Activated CD8-positive, alpha-beta memory T cell treated with anti-CD3 and anti-CD28 coated beads for 4 hours (primary cell): ENCODE measurements around the gene FBXL17.
"Not testable (repeated sequence)": the region's sequence is repeated elsewhere in the genome, so short reads cannot be mapped to it uniquely, and the experiment has no call there.

Source experiments
- DNase-seq, 2 donors: peaks; one replicate each; pipeline ENCODE4 v3.0.0-alpha.2; 2020; ENCODE audit warnings: low read depth in 2 of 2

The FBXL17 gene

DNA sequence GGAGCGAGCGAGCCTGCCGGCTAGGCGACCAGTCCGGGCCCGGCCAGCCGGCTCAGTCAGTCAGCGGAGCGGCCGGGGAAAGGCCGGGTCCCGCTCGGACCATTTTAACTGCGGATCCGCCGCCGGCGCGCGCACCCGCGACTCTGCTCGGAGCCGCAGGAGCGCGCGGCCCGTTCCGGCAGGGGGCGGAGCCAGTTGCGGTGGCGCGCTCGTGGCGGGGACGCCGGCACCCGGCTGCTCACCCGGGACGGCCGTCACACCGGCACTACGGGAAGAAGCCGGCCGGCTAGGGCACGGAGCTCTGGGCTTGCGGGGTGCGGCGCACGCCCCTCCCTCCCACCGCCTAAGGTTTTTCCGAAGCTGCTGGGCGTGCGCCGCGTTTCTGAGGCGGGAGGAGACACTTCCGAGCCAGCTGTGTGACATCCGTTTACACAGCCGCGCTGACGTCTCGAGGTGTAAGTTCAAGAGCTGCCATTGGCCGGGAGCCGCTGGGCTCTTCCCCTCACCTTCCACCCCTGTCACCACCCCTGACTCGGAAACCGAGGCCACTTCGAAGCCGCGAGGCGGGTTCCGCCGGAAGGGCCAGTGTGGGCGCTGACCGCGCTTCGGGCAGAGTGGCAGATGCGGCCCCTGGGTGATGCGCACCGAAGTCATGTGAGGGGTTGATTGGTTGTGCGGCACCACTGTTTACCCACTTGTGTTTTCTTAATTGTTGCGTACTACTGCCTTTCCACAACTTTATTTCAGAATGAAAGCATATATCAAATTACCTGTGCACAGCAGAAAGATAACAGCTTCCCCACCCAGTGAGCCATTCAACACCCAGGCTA, at the start of gene FBXL17:
Gene FBXL17, minus strand, starts transcription at position 145 of the 830 bp plus-strand sequence.
- DNase-seq: peak; percentile 75 to 86

DNA sequence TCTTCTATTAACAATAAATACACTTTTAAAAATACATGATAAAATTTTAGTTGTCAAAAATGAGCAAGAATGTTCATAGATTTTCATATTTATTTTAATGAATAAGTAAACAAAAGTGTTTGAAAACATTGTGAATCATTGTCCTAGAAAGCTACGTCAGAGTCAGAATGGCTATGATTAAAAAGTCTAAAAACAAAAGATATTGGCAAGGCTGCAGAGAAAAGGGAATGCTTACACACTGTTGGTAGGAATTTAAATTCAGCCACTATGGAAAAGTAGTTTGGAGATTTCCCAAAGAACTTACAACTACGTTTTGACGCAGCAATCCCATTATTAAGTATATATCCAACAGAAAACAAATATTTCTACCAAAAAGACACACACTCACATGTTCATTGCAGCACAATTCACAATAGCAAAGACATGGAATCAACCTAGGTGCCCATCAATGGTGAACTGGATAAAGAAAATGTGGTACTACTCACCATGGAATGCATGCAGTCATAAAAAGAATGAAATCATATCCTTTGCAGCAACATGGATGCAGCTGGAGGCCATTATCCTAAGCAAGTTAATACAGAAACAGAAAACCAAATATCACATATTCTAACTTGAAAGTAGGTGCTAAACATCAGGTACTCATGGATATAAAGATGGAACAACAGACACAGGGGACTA, 49.2 kb upstream of the FBXL17 start:
- no peak for DNase-seq

DNA sequence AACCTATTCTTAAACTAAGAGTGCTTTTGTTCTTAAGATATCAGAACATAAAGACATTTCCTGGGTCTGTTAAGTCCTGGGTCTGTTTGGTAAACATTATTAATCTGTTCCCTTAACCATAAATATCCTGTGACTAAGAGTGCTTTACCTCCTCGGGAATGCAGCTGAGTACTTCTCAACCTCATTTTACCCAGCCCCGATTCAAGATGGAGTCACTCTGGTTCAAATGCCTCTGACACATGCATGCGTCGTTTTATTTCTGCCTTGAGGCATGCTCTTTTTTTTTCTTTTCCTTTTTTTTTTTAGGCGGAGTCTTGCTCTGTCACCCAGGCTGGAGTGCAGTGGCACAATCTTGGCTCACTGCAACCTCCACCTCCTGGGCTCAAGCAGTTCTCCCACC, 39.8 kb upstream of the FBXL17 start:
- no peak for DNase-seq

DNA sequence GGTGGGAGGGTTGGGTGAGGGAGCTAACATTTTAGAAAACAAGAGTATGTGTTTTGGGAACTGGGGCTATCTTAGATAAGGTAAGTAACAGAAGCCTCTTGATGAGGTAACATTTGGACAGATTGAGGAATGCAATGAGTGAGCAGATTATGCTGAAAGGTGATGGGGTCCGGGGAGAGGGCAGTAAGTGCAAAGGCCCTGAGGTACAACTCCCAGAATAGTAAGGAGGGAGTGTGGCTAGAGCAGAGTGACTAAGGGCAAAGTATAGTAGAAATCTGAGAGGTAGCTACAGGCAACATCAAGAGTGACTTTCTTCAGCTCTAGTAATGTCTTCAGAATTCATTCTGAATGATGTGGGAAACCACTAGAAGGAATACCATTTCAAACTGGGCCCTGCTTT, 38.9 kb upstream of the FBXL17 start:
- DNase-seq: no peak

DNA sequence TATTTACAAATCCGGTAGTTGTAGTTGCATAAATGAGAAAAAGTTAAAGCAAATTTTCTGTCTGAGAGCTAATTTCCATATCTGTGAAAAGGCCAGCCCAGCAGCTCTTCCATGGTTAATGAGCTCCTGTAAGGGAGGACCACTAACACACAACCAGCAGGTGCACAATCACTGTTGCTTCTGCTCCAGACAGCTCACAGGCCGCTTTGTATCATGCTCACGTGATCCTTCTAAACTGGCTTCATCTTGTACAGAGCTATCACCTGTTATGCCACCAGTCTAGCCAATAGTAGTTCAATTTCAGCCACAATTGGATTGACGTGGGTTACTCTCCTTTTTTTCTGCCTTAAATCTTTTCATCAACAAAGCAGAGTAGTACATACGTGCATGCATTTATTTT, 38.3 kb upstream of the FBXL17 start:
- DNase-seq: no peak

DNA sequence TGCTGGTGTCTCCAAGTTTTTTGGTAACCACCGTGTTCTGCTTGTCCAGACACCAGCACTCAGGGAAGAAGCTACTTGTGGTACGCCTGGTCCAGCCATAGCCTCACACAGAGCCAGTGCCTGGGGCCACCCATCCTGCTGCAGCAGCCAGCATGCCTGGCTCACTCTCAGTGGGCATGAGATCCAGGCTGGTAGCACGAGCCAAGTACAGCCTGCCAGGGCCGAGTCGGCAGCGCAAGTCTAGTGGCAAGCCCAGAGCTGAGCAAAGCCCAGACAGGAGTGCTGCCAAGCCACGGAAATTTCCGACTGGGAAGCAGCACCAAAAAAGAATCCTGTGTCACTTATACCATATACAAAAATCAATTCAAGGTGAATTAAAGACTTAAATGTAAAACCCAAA, 36.3 kb upstream of the FBXL17 start:
- no peak for DNase-seq

DNA sequence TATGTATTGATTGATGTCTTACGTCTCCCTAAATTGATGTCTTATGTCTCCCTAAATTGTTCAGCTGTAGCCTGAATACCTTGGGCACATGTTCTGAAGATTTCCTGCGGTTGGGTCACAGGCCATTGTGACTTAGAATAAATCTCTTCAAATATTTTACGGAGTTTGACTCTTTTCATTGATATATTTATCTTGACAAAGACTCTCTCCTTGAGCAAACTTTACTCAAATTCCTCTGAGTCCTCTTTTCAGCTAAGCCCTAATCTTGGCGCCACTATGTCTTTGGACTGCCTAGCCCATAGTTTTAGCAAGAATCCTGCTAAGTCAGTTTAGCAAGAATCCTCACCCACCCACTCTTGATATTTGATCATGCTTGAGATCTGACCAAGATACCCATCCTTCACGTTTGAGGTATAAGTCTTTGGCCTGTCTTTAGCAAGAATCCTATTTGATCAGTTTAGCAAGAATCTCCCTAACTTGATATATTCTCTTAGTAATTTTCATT, 35.3 kb upstream of the FBXL17 start:
- no peak for DNase-seq

DNA sequence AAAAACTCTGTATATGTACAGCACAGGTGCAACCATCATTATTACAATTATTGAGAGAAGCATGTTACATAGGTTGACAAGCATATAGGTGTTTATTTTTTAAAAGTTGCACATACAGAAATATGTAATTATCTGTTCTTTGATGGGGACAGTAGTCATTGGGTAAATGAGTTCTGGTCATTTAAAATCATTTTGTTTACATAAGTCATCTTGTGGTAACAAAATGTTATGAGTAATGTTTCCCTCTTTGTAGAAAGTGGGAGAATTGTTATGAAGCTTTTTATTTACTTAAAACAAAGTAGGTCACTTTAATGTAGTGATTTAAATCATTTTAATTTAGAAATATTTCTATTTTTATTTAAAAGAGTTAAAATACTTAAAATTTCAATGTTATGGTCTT, 33.8 kb upstream of the FBXL17 start:
- no peak for DNase-seq

DNA sequence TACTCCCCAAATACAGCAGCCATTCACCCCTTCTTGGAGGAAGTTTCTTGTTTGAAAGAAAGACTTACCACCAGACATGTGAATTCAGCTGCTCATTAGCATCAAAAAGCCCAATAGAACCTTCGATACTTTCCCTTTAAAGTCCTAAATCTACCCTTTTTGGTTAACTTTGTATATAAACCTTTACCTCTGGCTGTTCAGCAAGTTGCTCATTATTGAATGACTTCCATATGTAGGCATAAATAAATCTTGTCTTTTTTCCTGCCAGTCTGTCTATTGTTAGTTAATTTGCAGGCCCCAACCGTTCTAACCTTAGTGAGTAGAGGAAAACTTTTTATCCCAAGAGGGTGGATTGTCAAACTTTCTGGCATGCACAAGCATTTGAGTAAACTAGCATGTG, 27.9 kb upstream of the FBXL17 start:
- DNase-seq: no peak

DNA sequence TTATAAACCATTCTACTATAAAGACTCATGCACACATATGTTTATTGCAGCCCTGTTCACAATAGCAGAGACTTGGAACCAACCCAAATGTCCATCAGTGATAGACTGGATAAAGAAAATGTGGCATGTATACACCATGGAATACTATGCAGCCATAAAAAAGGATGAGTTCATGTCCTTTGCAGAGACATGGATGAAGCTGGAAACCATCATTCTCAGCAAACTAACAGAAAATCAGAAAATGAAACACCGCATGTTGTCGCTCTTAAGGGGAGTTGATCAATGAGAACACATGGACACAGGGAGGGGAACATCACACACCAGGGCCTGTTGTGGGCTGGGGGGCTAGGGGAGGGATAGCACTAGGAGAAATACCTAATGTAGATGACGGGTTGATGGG, 23.3 kb upstream of the FBXL17 start:
- DNase-seq: not testable (repeated sequence)

DNA sequence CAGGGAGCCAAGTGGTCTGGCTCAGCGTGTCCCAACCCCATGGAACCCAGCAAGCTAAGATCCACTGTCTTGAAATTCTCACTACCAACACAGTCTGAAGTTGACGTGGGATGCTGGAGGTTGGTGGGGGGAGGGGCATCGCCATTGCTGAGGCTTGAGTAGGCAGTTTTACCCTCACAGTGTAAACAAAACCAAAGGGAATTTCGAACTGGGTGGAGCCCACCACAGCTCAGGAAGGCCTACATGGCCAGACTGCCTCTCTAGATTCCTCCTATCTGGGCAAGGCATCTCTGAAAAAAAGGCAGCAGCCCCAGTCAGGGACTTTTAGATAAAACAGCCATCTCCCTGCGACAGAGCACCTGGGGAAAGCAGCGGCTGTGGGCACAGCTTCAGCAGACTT, 17.1 kb upstream of the FBXL17 start:
- no peak for DNase-seq

DNA sequence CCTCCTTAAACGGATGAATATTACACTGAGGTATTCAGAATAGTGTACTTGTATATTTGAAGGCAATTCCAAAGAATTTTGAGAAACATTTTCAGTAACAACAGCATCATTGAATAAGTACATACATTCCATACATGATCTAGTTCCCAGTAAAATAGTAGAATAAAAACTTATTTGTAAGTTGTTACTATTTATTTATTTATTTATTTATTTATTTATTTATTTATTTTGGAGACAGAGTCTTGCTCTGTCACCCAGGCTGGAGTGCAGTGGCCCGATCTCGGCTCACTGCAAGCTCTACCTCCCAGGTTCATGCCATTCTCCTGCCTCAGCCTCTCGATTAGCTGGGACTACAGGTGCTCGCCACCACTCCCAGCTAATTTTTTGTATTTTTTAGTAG, 14.9 kb upstream of the FBXL17 start:
- not testable (repeated sequence) for DNase-seq

DNA sequence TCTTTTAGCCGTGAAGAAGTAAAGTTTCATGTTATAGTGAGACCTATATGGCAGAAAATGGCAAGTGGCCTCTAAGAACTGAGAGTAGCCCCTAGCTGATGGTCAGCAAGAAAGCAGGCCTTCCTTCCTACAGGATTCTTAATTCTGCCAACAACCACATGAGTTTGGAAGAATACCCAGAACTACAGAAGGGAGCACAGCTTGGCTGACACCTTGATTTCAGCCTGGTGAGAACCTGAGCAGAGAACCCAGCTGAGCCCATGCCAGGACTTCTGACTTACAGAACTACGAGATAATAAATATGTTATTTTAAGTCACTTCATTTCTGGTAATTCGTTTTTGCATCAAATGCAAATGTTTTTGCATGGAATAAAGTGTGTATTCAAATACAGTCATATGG, 5.9 kb upstream of the FBXL17 start:
- no peak for DNase-seq

DNA sequence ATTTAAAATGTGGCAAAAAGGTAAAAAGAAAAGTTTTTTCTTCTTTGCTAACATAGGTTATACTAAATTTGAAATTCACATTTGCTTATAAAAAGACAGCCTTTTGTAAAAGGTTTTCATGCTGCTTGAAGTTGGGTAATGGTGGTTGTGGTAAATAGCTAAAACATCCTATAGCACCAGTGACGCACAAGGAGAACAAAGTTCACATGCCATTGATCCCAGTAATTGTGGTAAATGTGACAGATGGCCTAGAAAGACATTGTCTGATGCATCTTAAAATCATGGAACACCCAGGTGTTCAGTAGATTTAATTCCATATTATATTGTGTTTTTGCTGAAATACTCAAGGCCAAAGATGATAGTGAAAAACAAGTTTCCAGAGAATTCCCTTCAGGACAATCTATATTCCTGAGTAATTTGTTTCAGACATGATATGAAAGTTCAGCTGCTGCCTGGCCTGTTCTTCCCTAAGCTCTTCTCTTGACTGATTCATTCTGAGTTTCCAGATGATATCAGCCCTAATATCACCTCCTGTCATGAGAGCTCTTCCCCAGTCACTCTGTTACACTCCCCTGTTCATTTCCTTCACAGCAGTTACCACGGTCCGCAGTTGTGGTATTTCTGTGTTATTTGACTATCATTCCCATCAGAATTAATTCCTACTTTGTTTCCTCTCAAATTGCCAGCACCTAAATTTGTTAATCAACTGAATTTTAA, 4.6 kb upstream of the FBXL17 start:
- DNase-seq: no peak

DNA sequence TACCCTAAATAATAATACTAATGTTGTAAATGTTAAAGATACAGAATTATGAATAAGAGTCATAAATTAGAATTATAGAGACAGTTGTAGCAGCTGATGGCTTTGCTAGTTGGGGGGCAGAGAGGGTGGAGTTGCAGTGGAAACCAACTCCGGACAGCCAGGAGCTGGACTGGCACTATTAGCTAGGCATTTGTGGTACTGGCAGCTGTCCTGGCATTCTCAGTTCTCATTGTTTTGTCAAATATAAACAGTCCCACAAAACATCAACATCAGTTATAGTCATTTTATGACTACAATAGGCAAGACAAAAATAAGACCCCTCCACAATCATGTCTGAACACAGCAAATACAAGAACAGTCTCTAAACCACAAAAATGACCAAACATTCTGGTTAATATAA, 2.8 kb upstream of the FBXL17 start:
- DNase-seq: no peak

DNA sequence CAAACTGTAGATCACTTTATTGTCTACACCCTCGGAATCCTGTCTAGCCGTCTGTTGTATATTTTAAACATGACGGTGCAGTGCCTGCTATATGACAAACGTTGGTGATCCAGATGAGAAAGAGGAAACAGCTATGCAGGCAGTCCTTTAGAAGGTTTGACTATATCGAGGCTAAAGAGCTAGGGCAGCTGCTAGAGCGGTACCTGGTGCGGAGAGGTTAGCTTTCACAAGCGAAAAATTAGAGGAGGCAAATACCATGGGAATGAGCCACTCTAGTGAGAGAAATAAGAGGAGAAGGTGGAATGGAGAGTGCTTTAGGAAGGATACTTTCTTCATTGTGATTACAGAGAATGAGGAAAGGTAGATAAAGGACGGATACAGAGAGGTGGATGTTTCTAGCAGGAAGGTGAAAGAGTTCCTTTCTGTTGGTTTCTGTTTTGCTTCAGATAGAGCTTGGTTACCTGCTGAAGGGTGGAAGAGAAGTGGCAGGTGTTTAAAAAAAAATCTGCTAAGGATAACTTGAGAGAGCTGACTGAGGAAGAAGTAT, 959 bp upstream of the FBXL17 start:
- no peak for DNase-seq

DNA sequence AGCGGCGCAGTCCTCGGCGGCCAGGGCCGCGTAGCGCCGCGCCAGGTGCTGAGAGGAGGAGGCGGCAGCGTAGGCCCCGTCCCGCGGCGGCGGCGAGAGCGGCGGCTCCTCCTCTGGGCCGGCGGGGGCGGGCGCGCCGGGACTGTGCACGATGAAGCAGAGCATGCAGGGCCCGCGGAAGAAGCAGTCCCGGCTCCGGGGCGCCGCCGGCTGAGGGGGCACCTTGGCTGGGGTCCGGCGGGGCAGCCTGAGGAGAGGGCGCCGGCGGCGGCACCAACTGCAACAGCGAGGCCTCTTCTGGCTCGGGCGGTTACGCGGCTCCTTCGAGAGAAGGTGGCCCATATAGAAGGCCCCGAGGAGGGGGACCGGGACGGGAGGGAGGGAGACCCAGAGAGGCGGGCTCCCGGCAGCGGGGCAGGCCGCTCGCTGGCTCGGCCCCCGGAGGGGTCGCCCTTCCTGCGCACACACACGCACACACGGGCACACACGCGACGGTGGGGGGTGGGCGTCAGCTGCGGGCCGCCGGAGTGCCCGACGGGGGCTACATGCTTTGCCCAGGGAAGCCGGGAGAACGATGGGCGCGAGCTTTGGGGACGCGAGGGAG, 446 bp downstream of the FBXL17 start:
- peak; percentile 53 to 58 for DNase-seq

DNA sequence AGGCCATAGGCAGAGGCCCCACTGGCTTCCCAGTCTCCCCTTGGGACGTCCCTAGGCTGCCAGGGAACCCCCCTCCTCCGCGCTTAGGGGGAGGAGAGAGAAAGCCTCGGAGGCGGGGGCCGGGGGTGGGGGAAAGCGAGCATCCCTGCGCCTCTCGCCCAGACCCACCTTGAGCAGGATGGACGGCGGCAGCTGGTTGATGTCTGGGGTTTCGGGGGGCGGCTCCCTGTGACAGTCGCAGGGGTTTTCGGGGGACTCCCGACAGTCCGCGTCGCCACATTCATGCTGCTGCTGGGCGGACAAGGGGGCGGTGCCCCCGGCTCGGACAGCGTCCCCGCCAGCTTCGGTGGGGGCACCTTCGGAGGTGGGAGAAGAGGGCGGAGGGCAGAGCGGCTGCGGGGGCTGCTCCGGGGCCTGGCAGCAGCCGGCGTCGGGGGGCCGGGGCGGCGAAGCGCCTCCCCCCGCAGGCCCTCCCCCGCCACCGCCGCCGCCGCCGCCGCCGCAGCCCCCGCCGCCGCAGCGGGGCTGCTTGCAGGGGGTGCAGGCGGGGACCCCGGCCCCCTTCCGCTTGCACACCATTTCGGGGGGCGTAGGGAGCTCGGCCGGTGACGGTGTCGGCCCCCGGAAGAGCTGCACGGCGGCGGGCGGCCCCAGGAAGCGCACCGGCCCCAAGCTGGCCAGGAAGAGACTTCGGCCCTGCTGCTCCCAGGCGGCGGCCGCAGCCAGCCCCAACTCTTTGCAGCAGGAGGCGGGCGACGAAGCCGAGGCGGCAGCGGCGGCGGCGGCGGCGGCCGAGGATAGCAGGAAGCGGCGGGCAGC, 1.2 kb downstream of the FBXL17 start:
- DNase-seq: peak; percentile 25 to 26

DNA sequence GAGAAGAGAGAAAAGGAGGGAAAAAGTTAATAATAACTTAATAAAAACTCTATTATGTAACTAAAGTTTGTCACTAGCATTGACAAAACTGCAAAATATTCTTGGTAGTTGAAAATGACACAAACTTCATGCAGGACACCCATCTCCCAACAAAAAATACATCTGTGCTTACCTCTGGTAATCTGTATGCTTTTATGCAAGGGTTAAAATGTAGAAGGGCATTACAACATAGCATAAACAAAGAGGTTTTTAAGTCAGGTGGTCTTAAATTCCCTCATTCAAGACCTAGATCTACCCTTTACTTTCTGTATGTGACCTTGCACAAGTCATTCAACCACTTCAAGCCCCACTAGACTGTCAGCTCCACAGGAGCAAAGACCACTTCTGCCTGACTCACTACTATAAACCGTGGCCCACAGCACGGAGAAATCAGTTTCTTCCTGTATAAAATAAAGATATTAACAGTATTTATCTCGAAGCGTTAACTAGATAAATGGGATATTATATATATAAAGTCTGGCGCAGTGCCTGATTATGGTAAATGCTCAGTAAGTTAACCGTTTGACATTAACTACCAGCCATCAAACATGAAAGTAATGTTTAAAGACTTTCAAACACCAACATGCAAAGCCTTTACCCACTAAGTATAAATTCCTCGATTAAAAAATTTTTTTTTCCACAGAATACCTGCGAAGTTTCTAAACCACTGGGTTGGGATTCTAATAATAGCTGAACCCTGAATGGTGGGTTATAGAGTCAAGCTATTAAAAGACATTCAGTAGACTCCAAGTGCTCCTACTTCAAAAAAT, 2.0 kb downstream of the FBXL17 start:
- no peak for DNase-seq

DNA sequence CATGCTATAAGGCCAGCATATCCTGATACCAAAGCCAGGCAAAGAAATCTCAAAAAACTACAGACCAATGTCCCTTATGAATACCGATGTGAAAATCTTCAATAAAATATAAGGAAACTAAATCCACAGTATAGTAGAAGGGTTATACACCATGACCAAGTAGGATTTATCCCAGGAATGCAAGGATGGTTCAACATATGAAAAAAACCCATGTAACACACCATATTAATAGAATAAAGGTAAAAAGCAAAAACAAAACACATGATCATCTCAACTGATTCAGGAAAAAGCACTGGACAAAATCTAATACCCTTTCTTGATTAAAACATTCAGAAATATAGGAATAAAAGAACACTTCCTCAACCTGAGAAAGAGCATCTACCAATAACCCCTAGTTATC, 6.1 kb downstream of the FBXL17 start:
- no peak for DNase-seq
